NCI-H2196 treated with DMSO at 0.1 percent for 48 hours (cell line): ENCODE results near the gene CORO2A.

ENCODE experiments used
- DNase-seq: peaks from one replicate; lab custom pipeline; 2025; ENCODE audit not compliant: unreplicated experiment; lab: John Stamatoyannopoulos, UW

The CORO2A gene

GRCh38 chr9:98219794-98220370, 27.4 kb upstream of the CORO2A start:
- no peak for DNase-seq

GRCh38 chr9:98219364-98219716, 26.9 kb upstream of the CORO2A start:
- no peak for DNase-seq

GRCh38 chr9:98218562-98219363, 26.3 kb upstream of the CORO2A start:
- peak; percentile 33 for DNase-seq

- DNase-seq: no peak
Measured at GRCh38 chr9:98217255-98217654, 24.8 kb upstream of the CORO2A start.

- no peak for DNase-seq
Measured at GRCh38 chr9:98216391-98216790, 24.0 kb upstream of the CORO2A start.

- no peak for DNase-seq
Measured at GRCh38 chr9:98215821-98216220, 23.4 kb upstream of the CORO2A start.

GRCh38 chr9:98215271-98215670, 22.8 kb upstream of the CORO2A start:
- DNase-seq: no peak

- DNase-seq: no peak
Measured at GRCh38 chr9:98214811-98215210, 22.4 kb upstream of the CORO2A start.

GRCh38 chr9:98211260-98211659, 18.8 kb upstream of the CORO2A start:
- DNase-seq: no peak

- DNase-seq: no peak
Measured at GRCh38 chr9:98210435-98210834, 18.0 kb upstream of the CORO2A start.

GRCh38 chr9:98209530-98209929, 17.1 kb upstream of the CORO2A start:
- no peak for DNase-seq

- DNase-seq: no peak
Measured at GRCh38 chr9:98208635-98209034, 16.2 kb upstream of the CORO2A start.

GRCh38 chr9:98207606-98208005, 15.2 kb upstream of the CORO2A start:
- no peak for DNase-seq

GRCh38 chr9:98206754-98207153, 14.3 kb upstream of the CORO2A start:
- DNase-seq: no peak

GRCh38 chr9:98204692-98205091, 12.3 kb upstream of the CORO2A start:
- no peak for DNase-seq

- no peak for DNase-seq
Measured at GRCh38 chr9:98203153-98203552, 10.7 kb upstream of the CORO2A start.

GRCh38 chr9:98202252-98202651, 9.8 kb upstream of the CORO2A start:
- DNase-seq: no peak

- no peak for DNase-seq
Measured at GRCh38 chr9:98201749-98202148, 9.3 kb upstream of the CORO2A start.

- DNase-seq: no peak
Measured at GRCh38 chr9:98201102-98201501, 8.7 kb upstream of the CORO2A start.

GRCh38 chr9:98199388-98200033, 7.1 kb upstream of the CORO2A start:
- no peak for DNase-seq

GRCh38 chr9:98195671-98196070, 3.2 kb upstream of the CORO2A start:
- DNase-seq: no peak

GRCh38 chr9:98193336-98193944, 1.0 kb upstream of the CORO2A start:
- DNase-seq: no peak
